IMR-90 (cell line): ENCODE results near the gene DET1. TPM values are rescaled to one million over a fixed set of nuclear protein-coding genes. Genes with fewer than 3 reads are reported as not detected.
"Not testable (repeated sequence)": the region's sequence is repeated elsewhere in the genome, so short reads cannot be mapped to it uniquely, and the experiment has no call there.

Experiments used
- ATAC-seq: fragments of 200-7000 bp; cut with Tn5 transposase; 2 replicates; pipeline ENCODE4 v1.9.1; 2020; ENCODE audit warnings: low read depth, mild to moderate bottlenecking, moderate library complexity
- BruUV-seq: library from RNA; stranded (reverse); fragments of 400-500 nt; replicated peaks from 2 replicates; lab custom pipeline; 2021; lab: Mats Ljungman, UMichigan
- CTCF ChIA-PET: fragments of 300-600 bp; formaldehyde crosslinking; extraction: SDS; loops from one replicate; lab custom pipeline; 2021; ENCODE audit warnings: antibody characterized with exemption; lab: Yijun Ruan, JAX
- POLR2A ChIA-PET: fragments of 300-600 bp; sonication (Branson Sonifier 250); formaldehyde crosslinking; loops from one replicate; lab custom pipeline; 2022; ENCODE audit warnings: antibody characterized with exemption; ENCODE audit not compliant: unreplicated experiment; lab: Charles Lee
- DNase-seq: peaks from one replicate; pipeline ENCODE4 v3.0.0; 2013
- H2AFZ ChIP-seq: replicated peaks from 2 replicates; pipeline ENCODE3; 2013; ENCODE audit warnings: low read length, mild to moderate bottlenecking; ENCODE audit not compliant: poor library complexity
- H2AK5ac ChIP-seq: 2 replicates; pipeline ENCODE4 v1.6.1; 2013; ENCODE audit warnings: low read depth, low read length, inconsistent platforms
- H2AK9ac ChIP-seq: replicated peaks from 2 replicates; pipeline ENCODE3; 2013; ENCODE audit warnings: mild to moderate bottlenecking, low read depth, low read length, moderate library complexity; ENCODE audit not compliant: poor library complexity
- H2BK120ac ChIP-seq: 2 replicates; pipeline ENCODE4 v1.6.1; 2013; ENCODE audit warnings: low read depth, low read length, inconsistent platforms
- H2BK15ac ChIP-seq: 3 replicates; pipeline ENCODE4 v1.6.1; 2013; ENCODE audit warnings: low read depth, low read length, inconsistent platforms
- H2BK20ac ChIP-seq: 2 replicates; pipeline ENCODE4 v1.6.1; 2013; ENCODE audit warnings: low read depth, mild to moderate bottlenecking, inconsistent platforms, low read length, moderate library complexity
- H2BK5ac ChIP-seq: 2 replicates; pipeline ENCODE4 v1.6.1; 2013; ENCODE audit warnings: mild to moderate bottlenecking, low read depth, low read length, inconsistent platforms; ENCODE audit not compliant: poor library complexity, severe bottlenecking
- H3K14ac ChIP-seq: replicated peaks from 2 replicates; pipeline ENCODE4 v1.6.1; 2013; ENCODE audit warnings: low read depth, low read length, inconsistent platforms
- H3K18ac ChIP-seq: 2 replicates; pipeline ENCODE4 v1.6.1; 2013; ENCODE audit warnings: low read depth, low read length, control low read depth
- H3K23ac ChIP-seq: 2 replicates; pipeline ENCODE4 v1.6.1; 2013; ENCODE audit warnings: low read depth, low read length, inconsistent platforms
- H3K27ac ChIP-seq: 2 replicates; pipeline ENCODE4 v1.5.1; 2013; ENCODE audit warnings: mild to moderate bottlenecking, control low read depth, low read length; ENCODE audit not compliant: insufficient read depth
- H3K27me3 ChIP-seq: 2 replicates; pipeline ENCODE4 v1.6.1; 2013; ENCODE audit warnings: low read length; ENCODE audit not compliant: control insufficient read depth, insufficient read depth
- H3K36me3 ChIP-seq: 2 replicates; pipeline ENCODE4 v1.6.1; 2013; ENCODE audit warnings: low read length, mixed read lengths; ENCODE audit not compliant: control insufficient read depth, insufficient read depth
- H3K4ac ChIP-seq: 2 replicates; pipeline ENCODE4 v1.6.1; 2013; ENCODE audit warnings: low read depth, low read length, inconsistent platforms
- H3K4me1 ChIP-seq: 2 replicates; pipeline ENCODE4 v1.6.1; 2013; ENCODE audit warnings: low read length, mixed read lengths; ENCODE audit not compliant: control insufficient read depth, insufficient read depth
- H3K4me2 ChIP-seq: 2 replicates; pipeline ENCODE4 v1.6.1; 2013; ENCODE audit warnings: low read depth, mild to moderate bottlenecking, control low read depth, low read length, moderate library complexity
- H3K4me3 ChIP-seq: 2 replicates; pipeline ENCODE4 v1.5.1; 2013; ENCODE audit warnings: low read depth, mild to moderate bottlenecking, control low read depth, low read length, moderate library complexity; ENCODE audit not compliant: insufficient read depth
- H3K56ac ChIP-seq: 2 replicates; pipeline ENCODE4 v1.6.1; 2013; ENCODE audit warnings: low read length, inconsistent platforms; ENCODE audit not compliant: insufficient read depth; ENCODE audit errors: extremely low read depth
- H3K79me1 ChIP-seq, 2 experiments: 2 replicates each; pipeline ENCODE4 v1.6.1; 2013; ENCODE audit warnings: low read length in 2 of 2, inconsistent platforms in 1 of 2, low read depth in 1 of 2
- H3K9ac ChIP-seq: 2 replicates; pipeline ENCODE4 v1.6.1; 2013; ENCODE audit warnings: low read depth, low read length, control low read depth
- H3K9me1 ChIP-seq: 2 replicates; pipeline ENCODE4 v1.6.1; 2013; ENCODE audit warnings: low read length, inconsistent platforms; ENCODE audit not compliant: insufficient read depth
- H3K9me3 ChIP-seq: 2 replicates; pipeline ENCODE4 v1.6.1; 2013; ENCODE audit warnings: low read length; ENCODE audit not compliant: control insufficient read depth, insufficient read depth
- H4K20me1 ChIP-seq: 2 replicates; pipeline ENCODE4 v1.6.1; 2013; ENCODE audit warnings: low read length, inconsistent platforms; ENCODE audit not compliant: insufficient read depth
- H4K5ac ChIP-seq: 2 replicates; pipeline ENCODE4 v1.6.1; 2013; ENCODE audit warnings: mild to moderate bottlenecking, low read depth, low read length, control low read depth
- H4K8ac ChIP-seq, 2 experiments: 2 replicates each; pipeline ENCODE4 v1.6.1; 2013; ENCODE audit warnings: low read depth in 2 of 2, low read length in 2 of 2, control low read depth in 1 of 2, inconsistent platforms in 1 of 2
- H4K91ac ChIP-seq: 2 replicates; pipeline ENCODE4 v1.6.1; 2013; ENCODE audit warnings: low read depth, low read length, inconsistent platforms; ENCODE audit not compliant: insufficient read depth
- WGBS, 2 experiments: methylation state at CpG; one replicate each; pipeline versions ENCODE4 v1.1.5 to v1.1.7; 2013; ENCODE audit warnings: missing lambda C conversion rate in 2 of 2; ENCODE audit not compliant: insufficient read length in 1 of 2; ENCODE audit errors: extremely low coverage in 2 of 2; 5-methylcytosine and 5-hydroxymethylcytosine counted together
- dilution Hi-C: fragments of 300-500 bp; cut with HindIII; formaldehyde crosslinking; loops from one replicate; pipeline ENCODE4 v1.14.3; 2018; ENCODE audit warnings: low sequenced_read_pairs; ENCODE audit not compliant: unreplicated experiment
- in situ Hi-C: fragments of 300-500 bp; cut with MboI; formaldehyde crosslinking; loops from 3 replicates; pipeline ENCODE4 v1.14.3; 2019; ENCODE audit warnings: low sequenced_read_pairs, inconsistent platforms, mixed read lengths
- intact Hi-C: fragments of 100-400 bp; cut with micrococcal nuclease; formaldehyde crosslinking; loops from 2 replicates; pipeline ENCODE4 v1.10.0; 2022
- polyA plus RNA-seq, 3 experiments: library from polyadenylated mRNA; depleted of rRNA; stranded (reverse); fragments of >200 nt; gene quantifications; 2 replicates each; pipeline ENCODE4 v1.2.3, GENCODE V29; 2012; ENCODE audit warnings: low replicate concordance in 1 of 3
- total RNA-seq: library from RNA; depleted of rRNA; stranded (reverse); fragments of >200 nt; gene quantifications from 2 replicates; pipeline ENCODE4 v1.2.3, GENCODE V29; 2012

DET1 gene
- total and polyA plus RNA-seq, 2 of the 4 experiments (the other 2 are of a cell fraction): 5.6 to 9.1 TPM

DNA sequence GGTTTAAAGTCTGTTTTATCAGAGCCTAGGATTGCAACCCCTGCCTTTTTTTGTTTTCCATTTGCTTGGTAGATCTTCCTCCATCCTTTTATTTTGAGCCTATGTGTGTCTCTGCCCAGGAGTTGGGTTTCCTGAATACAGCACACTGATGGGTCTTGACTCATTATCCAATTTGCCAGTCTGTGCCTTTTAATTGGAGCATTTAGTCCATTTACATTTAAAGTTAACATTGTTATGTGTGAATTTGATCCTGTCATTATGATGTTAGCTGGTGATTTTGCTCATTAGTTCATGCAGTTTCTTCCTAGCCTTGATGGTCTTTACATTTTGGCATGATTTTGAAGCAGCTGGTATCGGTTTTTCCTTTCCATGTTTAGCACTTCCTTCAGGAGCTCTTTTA is 11.5 kb upstream of the DET1 start:
- CTCF ChIA-PET, H2AK9ac ChIP-seq, H3K9me1 ChIP-seq, H2AFZ ChIP-seq, H3K4me1 ChIP-seq, H4K20me1 ChIP-seq, H3K27me3 ChIP-seq, dilution Hi-C loops, H2BK5ac ChIP-seq, H3K4me3 ChIP-seq, H3K23ac ChIP-seq, H3K9ac ChIP-seq, H3K79me1 ChIP-seq, H4K8ac ChIP-seq, H3K36me3 ChIP-seq, H3K4ac ChIP-seq, H2BK120ac ChIP-seq, ATAC-seq, POLR2A ChIA-PET, H3K14ac ChIP-seq, H2BK20ac ChIP-seq, intact Hi-C loops, H4K91ac ChIP-seq, H2AK5ac ChIP-seq, DNase-seq, H4K5ac ChIP-seq, in situ Hi-C loops, H3K56ac ChIP-seq, H3K27ac ChIP-seq, BruUV-seq, H3K4me2 ChIP-seq, H3K18ac ChIP-seq, H3K9me3 ChIP-seq, H2BK15ac ChIP-seq: not testable (repeated sequence)
- WGBS, 2 experiments: no CpG with 5 or more reads among the region's 1 CpG

DNA sequence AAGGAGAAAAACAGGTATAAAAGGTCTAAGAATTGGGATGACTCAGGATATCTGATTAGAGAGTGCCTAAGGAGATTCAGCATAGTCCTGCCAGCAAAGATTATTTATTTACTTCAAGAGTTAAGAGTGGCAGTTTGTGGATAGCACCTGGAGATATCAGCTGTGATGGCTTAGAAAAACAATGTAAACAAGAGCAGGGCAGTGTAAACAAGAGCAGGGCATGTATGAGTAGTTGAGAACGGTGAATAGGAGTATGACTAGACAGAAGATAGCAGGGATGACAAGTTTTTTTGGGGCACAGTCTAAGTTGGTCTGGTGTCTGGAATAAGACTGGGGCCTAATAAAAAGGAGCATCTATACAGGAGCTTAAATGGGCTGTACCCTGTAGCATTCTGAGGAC is 1.5 kb upstream of the DET1 start:
- H3K56ac ChIP-seq, dilution Hi-C loops, H3K4me2 ChIP-seq, H3K9me3 ChIP-seq, H3K27me3 ChIP-seq, CTCF ChIA-PET, H3K4me3 ChIP-seq, H2BK15ac ChIP-seq, H3K36me3 ChIP-seq, H4K5ac ChIP-seq, H2BK120ac ChIP-seq, H2AK9ac ChIP-seq, H4K20me1 ChIP-seq, H3K4me1 ChIP-seq, H2AFZ ChIP-seq, DNase-seq, H4K8ac ChIP-seq, H3K9ac ChIP-seq, H4K91ac ChIP-seq, H3K9me1 ChIP-seq, H2BK20ac ChIP-seq, H3K23ac ChIP-seq, H3K18ac ChIP-seq, H3K4ac ChIP-seq, ATAC-seq, H3K14ac ChIP-seq, in situ Hi-C loops, H2AK5ac ChIP-seq, BruUV-seq, H2BK5ac ChIP-seq, H3K27ac ChIP-seq, POLR2A ChIA-PET, intact Hi-C loops: not testable (repeated sequence)
- peaks cover 5 to 13% of the 10 kb centered on the region in 2 experiments; a peak in 3 of 4 replicates for H3K79me1 ChIP-seq
- WGBS, 2 experiments: no CpG with 5 or more reads among the region's 1 CpG
